Activated CD4-positive, alpha-beta T cell treated with anti-CD3 and anti-CD28 coated beads, Interleukin-2, Interleukin-4, amounts not matched to agents 100 ng/mL and 50 ng/mL, durations not matched to agents 16 hours and 8 hours (primary cell): ENCODE measurements around the gene LRRC23.

Experiments used
- DNase-seq: peaks from one replicate; pipeline ENCODE4 v3.0.0-alpha.2; 2020; ENCODE audit warnings: low spot score

The LRRC23 gene

DNA sequence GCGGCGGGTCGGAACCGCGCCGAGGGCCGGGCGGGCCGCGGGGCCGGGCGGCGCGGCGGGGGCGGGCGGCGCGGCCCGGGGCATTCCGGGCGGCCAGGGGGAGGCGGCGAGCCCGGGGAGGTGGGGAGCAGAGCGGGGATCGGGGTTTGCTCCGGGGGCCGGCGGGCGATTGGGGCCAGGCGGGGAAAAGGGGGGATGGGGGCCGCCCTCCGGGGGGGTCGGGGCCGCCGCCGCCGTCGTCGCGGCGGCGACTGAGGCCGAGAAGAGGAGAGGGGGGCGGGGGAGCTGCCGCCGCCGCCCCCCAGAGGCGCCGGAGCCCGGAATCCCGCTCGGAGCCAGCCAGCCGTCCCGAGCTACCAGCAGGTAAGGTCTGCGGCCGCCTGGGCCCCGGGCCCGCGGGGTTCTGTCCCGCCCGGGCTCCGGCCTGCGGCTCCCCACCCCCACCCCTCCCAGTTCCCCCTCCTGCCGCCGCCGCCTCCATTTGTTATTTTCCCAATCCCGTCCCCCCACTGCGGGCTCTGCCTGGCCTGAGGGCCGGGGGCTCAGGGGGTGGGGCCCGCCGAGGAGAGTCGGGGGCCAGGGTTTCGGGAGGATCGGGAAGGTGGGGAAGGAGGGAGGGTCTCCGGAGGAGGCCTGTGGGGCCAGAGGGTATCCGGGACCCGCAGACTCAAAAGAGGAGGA lies 23.5 kb downstream of the LRRC23 start:
- DNase-seq: no peak

DNA sequence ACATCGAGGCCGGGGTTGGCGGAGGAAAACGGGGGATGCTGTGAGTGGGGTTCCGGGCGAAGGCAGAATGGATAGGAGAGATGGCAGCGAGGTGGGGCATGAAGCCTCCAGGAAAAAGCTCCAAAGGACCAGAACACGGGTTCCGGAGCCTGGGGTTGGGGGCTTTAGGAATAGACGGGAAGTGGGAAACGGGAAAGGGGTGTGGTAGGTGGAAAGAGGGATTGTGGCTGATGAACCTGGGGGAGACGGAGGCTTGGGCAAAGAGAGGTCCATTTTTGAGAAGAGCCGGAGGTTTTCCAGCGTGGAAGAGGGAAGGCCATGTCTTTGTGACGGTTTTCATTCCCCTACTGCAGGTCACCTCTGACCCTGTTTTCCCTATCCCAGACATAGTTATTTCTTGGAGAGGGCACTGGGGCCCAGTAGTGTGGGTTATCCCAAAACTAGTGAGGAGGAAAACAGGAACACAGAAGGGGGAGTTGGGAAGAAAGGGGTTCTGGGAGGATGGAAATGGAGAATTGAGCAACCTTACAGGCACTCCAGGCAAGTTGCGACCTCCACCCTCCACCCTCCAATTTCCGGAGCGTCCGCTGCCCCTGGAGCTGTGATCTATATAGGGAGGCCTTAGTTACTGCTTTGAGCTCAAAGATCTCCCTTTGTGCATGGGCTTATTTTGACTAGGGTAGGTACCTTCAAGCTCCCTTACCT lies 24.2 kb downstream of the LRRC23 start:
- DNase-seq: no peak

DNA sequence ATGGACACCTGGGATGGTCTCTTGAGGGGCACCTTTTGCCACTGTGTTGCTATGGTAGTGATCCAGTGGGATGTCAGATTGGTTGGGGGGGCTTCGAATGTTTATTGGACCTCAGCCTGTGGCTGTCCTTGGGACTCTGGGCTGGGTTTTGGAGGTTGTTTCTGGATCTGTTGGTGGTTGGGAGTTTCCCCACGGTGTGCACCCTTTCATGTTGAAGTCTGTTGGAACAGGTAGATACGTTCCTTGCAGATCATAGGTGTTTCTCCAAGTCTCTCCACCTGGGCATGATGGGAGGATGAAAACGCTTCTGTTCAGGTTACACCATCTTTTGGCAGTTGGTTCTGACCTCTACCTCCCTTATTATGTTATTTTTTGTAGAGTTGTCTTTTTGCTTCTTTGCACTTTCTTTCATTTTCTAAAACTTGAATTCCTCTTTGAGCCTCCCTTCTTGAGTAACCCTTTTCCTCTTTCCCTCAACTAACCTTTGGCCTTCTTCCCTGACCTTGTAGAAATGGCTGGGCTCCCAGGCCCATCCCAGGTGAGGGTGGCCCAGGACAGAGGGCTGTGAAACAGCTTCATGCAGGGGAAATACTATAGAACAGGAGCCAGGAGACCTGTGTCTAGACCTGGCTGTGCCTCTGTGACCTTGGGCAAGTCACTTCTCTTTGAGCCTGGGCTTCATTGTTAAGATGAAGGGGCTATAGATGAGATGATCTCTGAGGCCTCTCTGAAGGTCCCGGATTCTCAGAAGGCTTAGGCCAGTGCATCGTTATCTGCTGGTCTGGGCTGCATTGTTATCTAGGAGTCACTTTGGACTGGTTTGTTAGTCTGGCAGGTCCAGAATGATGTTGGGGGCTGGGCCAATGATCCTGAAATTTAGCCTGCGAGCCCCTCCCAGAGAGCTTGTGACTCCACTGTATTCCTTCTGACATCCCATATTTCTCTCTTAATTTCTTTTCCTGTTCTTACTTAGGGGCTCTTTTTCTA lies 25.1 kb downstream of the LRRC23 start:
- DNase-seq: no peak

DNA sequence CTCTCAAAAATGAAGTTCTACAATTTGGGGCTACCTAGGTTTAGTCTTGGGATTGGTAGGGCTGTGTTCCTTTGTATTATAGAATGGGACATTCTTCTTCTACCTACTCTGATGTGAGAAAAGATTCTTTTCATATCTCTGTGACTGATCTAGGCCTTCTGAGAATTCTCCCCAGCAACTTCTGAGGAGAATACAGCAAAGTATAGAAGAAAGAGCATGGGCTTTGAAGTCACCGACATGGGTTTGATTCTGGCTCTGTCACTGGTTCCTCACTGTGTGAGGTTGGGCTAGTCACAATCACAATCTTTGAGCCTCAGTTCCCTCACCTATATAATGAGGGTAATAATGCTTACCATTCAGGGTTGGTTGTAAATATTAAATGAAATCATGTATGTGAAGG lies 28.1 kb downstream of the LRRC23 start:
- no peak for DNase-seq

DNA sequence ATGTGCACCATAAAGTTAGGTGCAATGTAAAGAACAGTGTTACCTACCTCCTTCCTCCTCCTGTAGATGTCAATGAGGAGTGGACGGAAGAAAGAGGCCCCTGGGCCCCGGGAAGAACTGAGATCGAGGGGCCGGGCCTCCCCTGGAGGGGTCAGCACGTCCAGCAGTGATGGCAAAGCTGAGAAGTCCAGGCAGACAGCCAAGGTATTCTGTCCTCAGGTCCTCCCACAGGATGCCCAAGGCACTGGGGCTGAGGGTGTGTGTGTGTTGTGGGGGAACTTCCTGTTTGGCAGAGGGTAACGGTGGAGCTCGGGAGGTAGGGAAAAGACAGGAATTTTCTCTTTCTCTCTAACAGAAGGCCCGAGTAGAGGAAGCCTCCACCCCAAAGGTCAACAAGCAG lies 29.5 kb downstream of the LRRC23 start:
- no peak for DNase-seq

DNA sequence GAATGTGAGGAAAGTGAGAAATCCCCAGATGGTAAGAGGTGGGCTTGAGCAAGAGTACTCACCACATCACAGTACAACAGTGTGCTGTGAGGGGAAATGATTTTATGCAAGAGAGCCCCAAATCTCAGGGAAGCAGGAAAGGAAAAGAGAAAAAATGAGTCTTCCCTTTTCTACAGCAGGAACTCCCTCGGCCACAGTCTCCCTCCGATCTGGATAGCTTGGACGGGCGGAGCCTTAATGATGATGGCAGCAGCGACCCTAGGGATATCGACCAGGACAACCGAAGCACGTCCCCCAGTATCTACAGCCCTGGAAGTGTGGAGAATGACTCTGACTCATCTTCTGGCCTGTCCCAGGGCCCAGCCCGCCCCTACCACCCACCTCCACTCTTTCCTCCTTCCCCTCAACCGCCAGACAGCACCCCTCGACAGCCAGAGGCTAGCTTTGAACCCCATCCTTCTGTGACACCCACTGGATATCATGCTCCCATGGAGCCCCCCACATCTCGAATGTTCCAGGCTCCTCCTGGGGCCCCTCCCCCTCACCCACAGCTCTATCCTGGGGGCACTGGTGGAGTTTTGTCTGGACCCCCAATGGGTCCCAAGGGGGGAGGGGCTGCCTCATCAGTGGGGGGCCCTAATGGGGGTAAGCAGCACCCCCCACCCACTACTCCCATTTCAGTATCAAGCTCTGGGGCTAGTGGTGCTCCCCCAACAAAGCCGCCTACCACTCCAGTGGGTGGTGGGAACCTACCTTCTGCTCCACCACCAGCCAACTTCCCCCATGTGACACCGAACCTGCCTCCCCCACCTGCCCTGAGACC lies 31.0 kb downstream of the LRRC23 start:
- DNase-seq: no peak

DNA sequence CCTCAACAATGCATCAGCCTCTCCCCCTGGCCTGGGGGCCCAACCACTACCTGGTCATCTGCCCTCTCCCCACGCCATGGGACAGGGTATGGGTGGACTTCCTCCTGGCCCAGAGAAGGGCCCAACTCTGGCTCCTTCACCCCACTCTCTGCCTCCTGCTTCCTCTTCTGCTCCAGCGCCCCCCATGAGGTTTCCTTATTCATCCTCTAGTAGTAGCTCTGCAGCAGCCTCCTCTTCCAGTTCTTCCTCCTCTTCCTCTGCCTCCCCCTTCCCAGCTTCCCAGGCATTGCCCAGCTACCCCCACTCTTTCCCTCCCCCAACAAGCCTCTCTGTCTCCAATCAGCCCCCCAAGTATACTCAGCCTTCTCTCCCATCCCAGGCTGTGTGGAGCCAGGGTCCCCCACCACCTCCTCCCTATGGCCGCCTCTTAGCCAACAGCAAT lies 31.6 kb downstream of the LRRC23 start:
- DNase-seq: no peak

DNA sequence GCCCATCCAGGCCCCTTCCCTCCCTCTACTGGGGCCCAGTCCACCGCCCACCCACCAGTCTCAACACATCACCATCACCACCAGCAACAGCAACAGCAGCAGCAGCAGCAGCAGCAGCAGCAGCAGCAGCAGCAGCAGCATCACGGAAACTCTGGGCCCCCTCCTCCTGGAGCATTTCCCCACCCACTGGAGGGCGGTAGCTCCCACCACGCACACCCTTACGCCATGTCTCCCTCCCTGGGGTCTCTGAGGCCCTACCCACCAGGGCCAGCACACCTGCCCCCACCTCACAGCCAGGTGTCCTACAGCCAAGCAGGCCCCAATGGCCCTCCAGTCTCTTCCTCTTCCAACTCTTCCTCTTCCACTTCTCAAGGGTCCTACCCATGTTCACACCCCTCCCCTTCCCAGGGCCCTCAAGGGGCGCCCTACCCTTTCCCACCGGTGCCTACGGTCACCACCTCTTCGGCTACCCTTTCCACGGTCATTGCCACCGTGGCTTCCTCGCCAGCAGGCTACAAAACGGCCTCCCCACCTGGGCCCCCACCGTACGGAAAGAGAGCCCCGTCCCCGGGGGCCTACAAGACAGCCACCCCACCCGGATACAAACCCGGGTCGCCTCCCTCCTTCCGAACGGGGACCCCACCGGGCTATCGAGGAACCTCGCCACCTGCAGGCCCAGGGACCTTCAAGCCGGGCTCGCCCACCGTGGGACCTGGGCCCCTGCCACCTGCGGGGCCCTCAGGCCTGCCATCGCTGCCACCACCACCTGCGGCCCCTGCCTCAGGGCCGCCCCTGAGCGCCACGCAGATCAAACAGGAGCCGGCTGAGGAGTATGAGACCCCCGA lies 32.2 kb downstream of the LRRC23 start:
- DNase-seq: peak; percentile 55

DNA sequence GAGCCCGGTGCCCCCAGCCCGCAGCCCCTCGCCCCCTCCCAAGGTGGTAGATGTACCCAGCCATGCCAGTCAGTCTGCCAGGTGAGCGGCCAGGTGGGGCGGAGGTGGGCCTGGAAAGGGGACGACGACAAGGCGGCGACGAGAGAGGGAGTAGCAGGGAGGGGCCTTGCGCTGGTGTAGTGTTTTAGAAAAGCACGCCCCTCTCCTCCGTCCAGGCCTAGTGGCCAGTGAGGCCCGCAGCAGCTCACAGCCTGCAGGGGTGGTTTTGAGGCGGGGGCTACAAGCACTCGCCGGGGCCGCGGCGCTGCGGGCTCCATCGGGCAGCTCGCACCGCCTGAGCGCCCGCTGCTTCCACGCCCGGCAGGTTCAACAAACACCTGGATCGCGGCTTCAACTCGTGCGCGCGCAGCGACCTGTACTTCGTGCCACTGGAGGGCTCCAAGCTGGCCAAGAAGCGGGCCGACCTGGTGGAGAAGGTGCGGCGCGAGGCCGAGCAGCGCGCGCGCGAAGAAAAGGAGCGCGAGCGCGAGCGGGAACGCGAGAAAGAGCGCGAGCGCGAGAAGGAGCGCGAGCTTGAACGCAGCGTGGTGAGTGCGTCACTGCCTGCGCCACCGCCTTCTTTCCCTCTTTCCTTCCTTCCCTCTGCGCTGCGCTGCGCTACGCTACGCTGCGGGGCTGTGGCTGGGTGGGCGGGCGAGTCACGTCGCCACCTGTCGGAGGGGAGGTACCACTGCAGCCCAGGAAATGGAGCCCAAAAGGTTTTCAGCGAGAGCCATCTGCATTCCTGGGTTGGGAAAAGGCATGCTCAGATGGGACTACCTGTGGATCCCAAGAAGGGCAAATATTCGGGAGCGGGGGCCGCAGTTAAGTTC lies 33.1 kb downstream of the LRRC23 start:
- peak; percentile 95 for DNase-seq

DNA sequence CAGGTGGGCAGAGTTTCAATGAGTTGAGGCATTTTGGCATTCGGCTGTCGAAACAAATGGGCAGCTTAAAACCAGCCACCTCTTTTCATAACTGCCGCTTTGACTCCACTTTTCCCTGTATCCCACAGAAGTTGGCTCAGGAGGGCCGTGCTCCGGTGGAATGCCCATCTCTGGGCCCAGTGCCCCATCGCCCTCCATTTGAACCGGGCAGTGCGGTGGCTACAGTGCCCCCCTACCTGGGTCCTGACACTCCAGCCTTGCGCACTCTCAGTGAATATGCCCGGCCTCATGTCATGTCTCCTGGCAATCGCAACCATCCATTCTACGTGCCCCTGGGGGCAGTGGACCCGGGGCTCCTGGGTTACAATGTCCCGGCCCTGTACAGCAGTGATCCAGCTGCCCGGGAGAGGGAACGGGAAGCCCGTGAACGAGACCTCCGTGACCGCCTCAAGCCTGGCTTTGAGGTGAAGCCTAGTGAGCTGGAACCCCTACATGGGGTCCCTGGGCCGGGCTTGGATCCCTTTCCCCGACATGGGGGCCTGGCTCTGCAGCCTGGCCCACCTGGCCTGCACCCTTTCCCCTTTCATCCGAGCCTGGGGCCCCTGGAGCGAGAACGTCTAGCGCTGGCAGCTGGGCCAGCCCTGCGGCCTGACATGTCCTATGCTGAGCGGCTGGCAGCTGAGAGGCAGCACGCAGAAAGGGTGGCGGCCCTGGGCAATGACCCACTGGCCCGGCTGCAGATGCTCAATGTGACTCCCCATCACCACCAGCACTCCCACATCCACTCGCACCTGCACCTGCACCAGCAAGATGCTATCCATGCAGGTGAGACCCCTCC lies 34.0 kb downstream of the LRRC23 start:
- DNase-seq: no peak

DNA sequence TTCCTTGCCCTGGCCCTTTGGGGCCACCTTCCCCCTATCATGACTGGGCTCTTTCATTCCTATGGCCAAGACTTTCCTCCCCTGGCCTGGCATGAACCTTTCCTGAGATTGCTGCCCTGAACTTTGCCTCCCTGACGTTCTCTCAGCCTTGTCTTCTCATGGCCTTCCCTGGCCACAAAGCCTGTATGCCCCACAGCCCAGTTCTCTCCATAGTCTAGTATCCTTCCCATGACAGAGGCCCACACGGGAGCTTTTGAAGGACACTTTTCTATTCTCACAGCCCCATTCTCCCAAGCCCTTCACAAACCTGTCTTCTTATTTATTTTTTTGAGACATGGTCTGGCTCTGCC lies 34.5 kb downstream of the LRRC23 start:
- DNase-seq: no peak

DNA sequence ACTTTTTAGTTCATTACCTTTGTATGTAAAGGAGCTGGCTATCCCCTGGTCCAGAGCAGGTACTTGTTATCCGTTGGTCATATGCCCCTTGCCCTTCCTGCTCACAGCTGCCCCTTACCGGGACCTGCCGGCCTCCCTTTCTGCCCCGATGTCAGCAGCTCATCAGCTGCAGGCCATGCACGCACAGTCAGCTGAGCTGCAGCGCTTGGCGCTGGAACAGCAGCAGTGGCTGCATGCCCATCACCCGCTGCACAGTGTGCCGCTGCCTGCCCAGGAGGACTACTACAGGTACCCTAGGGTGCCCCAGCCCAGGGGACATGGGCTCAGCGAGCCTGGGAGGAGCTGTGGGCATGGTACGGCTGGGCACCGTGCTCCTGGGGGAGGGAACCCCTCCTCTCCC lies 36.6 kb downstream of the LRRC23 start:
- no peak for DNase-seq

DNA sequence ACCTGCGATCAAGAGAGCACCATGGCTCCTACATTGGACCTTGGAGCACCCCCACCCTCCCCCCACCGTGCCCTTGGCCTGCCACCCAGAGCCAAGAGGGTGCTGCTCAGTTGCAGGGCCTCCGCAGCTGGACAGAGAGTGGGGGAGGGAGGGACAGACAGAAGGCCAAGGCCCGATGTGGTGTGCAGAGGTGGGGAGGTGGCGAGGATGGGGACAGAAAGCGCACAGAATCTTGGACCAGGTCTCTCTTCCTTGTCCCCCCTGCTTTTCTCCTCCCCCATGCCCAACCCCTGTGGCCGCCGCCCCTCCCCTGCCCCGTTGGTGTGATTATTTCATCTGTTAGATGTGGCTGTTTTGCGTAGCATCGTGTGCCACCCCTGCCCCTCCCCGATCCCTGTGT lies 37.2 kb downstream of the LRRC23 start:
- DNase-seq: no peak

DNA sequence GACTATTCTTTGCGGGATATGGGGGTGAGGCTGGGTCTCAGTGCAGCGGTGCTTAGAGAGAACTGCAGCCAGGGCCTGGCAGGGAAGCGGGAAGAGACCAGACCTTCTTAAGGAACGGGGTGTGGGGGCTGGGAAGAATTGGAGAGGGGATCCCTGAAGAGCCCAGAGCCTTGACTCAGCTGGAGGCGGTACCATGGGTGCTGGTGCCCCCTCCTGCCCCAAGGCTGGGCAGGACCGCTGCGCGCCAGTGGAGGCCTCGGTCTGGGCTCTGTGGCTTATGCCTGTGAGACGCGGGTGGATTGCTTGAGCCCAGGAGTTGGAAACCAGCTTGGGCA lies 37.7 kb downstream of the LRRC23 start:
- DNase-seq: no peak

DNA sequence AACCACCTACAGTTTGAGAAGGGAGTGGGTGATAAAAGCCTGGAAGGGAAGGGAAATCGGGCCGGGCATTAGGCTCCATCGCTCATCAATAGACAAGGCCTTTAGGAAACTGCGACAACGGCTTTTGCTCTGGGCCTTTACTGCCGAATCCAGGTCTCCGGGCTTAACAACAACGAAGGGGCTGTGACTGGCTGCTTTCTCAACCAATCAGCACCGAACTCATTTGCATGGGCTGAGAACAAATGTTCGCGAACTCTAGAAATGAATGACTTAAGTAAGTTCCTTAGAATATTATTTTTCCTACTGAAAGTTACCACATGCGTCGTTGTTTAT lies 38.7 kb downstream of the LRRC23 start:
- peak; percentile 88 for DNase-seq

DNA sequence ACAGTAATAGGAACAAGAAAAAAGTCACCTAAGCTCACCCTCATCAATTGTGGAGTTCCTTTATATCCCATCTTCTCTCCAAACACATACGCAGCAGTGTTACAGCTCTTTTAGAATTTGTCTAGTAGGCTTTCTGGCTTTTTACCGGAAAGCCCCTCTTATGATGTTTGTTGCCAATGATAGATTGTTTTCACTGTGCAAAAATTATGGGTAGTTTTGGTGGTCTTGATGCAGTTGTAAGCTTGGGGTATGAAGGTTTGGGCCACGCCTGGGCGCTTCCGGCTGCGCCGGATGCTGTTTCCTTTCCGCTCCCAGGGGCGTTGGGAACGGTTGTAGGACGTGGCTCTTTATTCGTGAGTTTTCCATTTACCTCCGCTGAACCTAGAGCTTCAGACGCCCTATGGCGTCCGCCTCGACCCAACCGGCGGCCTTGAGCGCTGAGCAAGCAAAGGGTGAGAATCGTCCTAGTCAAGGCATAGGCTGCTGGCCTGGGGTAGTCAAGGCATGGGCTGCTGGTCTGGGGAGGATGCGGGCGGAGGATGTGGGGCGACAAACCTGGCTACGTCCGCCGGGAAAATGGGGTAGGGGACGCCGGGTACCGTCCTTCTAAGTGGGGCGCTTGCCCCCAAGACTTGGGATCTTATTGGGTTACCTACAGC lies 39.2 kb downstream of the LRRC23 start, which contains the start of the genes C12orf57 and RNU7-1:
C12orf57 (plus strand) TSS at position 301 of the 659 bp plus-strand sequence; CDS start at position 401, 100 bp downstream.
RNU7-1 (plus strand) TSS at position 95 of the 659 bp plus-strand sequence.
- DNase-seq: peak; percentile 95

DNA sequence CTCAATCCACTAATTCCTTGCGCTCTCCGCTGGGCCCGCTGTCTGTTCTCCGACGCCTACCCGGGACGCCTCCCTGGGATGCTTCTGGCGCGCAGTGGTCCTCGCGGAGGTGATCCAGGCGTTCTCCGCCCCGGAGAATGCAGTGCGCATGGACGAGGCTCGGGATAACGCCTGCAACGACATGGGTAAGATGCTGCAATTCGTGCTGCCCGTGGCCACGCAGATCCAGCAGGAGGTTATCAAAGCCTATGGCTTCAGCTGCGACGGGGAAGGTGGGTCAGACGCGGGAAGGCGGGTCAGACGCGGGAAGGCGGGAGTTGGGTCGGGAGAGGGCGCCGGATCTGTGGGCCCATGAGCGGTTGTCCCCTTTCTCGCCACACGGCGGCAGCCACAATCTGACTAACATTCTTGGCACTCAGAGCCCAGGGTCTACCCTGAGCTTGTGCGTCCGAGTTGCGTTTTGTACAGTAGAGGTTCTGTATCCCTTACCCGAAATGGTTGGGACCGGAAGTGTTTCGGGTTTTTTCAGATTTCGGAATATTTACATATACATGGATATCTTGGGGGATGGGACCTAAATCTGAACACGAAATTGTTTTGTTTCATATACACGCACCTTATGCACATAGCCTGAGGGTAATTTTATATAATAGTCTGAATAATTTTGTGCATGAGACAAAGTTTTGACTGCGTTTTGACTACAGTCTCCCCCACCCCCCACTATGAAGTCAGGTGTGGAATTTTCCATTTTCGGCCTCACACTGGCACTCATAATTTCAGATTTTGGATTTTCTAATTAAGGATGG lies 40.0 kb downstream of the LRRC23 start:
- DNase-seq: peak; percentile 95

DNA sequence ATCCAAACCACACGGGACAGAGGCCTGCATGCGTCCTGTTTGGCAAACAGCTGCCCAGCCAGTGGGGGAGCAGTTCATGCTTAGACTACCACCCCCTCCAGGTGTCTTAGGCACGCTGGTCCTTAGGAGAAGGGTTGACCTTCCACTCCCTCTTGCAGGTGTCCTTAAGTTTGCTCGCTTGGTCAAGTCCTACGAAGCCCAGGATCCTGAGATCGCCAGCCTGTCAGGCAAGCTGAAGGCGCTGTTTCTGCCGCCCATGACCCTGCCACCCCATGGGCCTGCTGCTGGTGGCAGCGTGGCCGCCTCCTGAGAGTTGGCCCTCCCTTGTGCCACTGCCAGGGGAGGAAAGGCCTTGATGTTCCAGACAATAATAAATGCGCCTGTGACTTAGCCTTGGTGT lies 41.0 kb downstream of the LRRC23 start:
- DNase-seq: no peak
